Liver (tissue), 3 donors: ENCODE measurements around the gene SNAP23.
A peak's percentile ranks its signal among the peaks of the same experiment; 100 is the strongest.

Source experiments
- CTCF ChIP-seq: fragments of 150-350 bp; IDR thresholded peaks from 2 replicates; pipeline ENCODE4 v1.5.1; 2017; ENCODE audit warnings: improper control_type of control experiment, low read depth, low read length; ENCODE audit not compliant: missing input control
- FOXA1 ChIP-seq: IDR thresholded peaks from 2 replicates; pipeline ENCODE4 v1.6.1; 2016; ENCODE audit warnings: antibody characterized with exemption
- REST ChIP-seq: IDR thresholded peaks from 2 replicates; pipeline ENCODE4 v1.6.1; 2016; ENCODE audit warnings: antibody characterized with exemption, mild to moderate bottlenecking
- SP1 ChIP-seq: IDR thresholded peaks from 2 replicates; pipeline ENCODE4 v1.6.1; 2018; ENCODE audit warnings: antibody characterized with exemption, mild to moderate bottlenecking
- YY1 ChIP-seq: IDR thresholded peaks from 2 replicates; pipeline ENCODE4 v1.6.1; 2016; ENCODE audit warnings: antibody characterized with exemption, mild to moderate bottlenecking
- TF ChIP-seq, protein P1 (sequence below): IDR thresholded peaks from 2 replicates; pipeline ENCODE4 v1.6.1; 2016; ENCODE audit warnings: antibody characterized with exemption
- TF ChIP-seq, protein P2 (sequence below): IDR thresholded peaks from 2 replicates; pipeline ENCODE4 v1.6.1; 2016; ENCODE audit warnings: antibody characterized with exemption
- donor health status: healthy.
- donor health status: healthy.

DNA sequence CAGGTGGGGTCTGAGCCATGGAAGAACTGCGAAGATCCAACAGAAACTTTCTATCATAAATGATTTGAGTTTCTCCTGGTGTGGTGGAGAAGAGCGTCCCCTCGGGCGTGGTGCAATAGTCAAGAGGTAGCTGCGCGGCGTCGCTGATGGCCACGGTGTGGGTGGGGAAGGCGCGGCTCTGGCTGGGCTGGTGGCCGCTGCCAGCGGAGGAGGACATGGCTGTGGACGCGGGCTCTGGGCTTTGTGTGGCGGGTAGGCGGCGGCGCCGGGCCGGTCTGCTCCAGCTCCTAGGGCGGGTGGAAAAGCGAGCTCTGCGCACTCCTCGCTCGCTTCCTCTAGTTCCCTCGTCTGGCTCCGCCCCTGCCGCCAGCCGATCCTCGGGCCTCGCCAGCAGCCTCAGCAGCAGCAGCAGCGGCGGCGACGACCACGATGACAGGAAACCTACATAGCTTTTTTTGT, 85.9 kb downstream of the SNAP23 start:
- TF ChIP-seq CTCF (no peak), SP1 (no peak), FOXA1 (no peak), REST (no peak), YY1 (peak; percentile 44)
- TF ChIP-seq, protein P1, sequence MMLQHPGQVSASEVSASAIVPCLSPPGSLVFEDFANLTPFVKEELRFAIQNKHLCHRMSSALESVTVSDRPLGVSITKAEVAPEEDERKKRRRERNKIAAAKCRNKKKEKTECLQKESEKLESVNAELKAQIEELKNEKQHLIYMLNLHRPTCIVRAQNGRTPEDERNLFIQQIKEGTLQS: no peak
- TF ChIP-seq, protein P2, sequence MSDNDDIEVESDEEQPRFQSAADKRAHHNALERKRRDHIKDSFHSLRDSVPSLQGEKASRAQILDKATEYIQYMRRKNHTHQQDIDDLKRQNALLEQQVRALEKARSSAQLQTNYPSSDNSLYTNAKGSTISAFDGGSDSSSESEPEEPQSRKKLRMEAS: no peak
